Stimulated activated CD8-positive, alpha-beta memory T cell treated with anti-CD3 and anti-CD28 coated beads, Interleukin-2, amount 100 ng/mL, for 48 hours (primary cell): ENCODE data around the gene IL33.

Experiments used
- DNase-seq, 2 donors: peaks; one replicate each; pipeline ENCODE4 v3.0.0-alpha.2; 2020; ENCODE audit warnings: low read depth in 2 of 2

IL33 gene

DNA sequence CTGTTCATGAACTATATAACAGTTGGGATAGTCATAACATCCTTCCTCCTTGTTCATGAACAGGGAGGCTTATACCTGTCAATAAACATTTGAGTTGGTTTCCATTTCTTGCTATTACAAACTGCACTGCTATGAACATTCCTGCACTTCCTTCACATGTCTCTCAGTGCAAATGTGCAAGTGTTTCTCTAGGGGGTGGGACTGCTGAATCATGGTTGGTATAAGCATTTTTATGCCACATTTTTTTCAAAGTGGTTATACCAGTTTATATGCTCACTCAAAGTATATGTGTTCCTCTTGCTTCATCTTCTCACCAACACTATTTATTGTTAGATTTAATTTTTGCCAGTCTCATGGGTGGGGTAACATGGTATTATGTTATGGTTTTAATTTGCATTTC lies 86.8 kb downstream of the IL33 start:
- DNase-seq = no peak

DNA sequence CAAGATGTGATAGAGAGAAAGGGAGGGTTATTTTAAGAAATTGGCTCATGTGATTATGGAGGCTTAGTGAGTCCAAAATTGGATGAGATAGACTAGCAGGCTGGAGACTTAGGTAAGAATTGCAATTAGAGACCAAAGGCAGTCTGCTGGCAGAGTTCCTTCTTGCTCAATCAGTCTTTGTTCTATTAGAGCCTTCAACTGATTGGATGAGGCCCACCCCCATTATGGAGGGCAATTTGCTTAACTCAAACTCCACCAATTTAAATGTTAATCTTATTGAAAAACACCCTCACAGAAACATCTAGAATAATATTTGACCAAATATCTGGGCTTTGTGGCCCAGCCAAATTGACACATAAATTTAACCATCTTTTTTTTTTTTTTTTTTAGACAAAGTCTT lies 88.6 kb downstream of the IL33 start:
- no peak for DNase-seq

GRCh38 chr9:6305954-6306563 lies 90.5 kb downstream of the IL33 start:
- no peak for DNase-seq
